ENCODE results near the gene NPPA.
"Not testable (repeated sequence)": the region's sequence is repeated elsewhere in the genome, so short reads cannot be mapped to it uniquely, and the experiment has no call there.

NPPA gene

GRCh38 chr1:11823366-11824137 lies 24.0 kb downstream of the NPPA start:
- intact Hi-C loops (cut with DNase I), result no loop called here
- peak in 1 of 10 donors; percentile 61 for DNase-seq

DNA sequence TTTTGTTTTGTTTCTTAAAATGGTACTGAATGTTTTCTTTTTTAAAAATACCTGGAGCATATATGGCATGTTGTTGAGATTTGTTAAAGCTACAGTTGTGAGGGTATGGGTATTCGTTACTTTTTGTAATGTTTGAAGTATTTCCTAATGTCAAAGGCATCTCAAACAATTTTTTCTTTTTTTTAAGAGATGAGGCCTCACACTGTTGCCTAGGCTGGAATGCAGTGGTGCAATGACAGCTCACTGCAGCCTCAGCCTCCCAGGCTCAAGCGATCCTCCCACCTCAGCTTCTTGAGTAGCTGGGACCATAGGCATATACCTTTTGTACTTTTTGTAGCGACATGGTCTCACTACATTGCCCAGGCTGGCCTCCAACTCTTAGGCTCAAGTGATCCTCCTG lies 25.5 kb downstream of the NPPA start:
- intact Hi-C loops (cut with DNase I), result no loop called here
- DNase-seq, result no peak

- peak in 1 of 10 donors; percentile 31 for DNase-seq
- intact Hi-C loops (cut with DNase I), result no loop called here
Measured at GRCh38 chr1:11817192-11817591, 30.4 kb downstream of the NPPA start.

DNA sequence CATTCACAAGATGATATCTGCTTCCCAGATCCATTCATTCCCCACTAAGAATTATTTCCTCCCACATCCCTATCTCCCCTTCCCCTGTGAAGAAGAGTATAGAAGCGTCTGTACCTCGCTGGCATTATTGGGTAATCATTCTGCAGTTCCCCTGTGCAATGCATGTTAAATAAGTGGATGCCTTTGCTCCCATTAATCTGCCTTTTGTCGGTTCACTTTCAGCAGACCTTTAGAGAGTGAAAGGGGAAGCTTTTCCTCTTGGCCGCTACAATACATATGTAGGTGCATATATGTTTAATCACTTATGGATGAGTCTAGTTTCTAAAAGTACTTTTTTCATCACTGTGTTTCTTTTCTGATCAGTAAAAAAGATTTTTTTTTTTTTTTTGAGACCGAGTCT lies 34.6 kb downstream of the NPPA start:
- no peak for DNase-seq
- intact Hi-C loops (cut with DNase I), result no loop called here

GRCh38 chr1:11807133-11807532 lies 40.5 kb downstream of the NPPA start:
- intact Hi-C loops (cut with DNase I), result loop anchor here (10.0 kb wide), 1 partner anchor 152 kb away; the partner anchor contains the start of genes FBXO2 and FBXO44
- DNase-seq, result peak in 1 of 10 donors; percentile 7

DNA sequence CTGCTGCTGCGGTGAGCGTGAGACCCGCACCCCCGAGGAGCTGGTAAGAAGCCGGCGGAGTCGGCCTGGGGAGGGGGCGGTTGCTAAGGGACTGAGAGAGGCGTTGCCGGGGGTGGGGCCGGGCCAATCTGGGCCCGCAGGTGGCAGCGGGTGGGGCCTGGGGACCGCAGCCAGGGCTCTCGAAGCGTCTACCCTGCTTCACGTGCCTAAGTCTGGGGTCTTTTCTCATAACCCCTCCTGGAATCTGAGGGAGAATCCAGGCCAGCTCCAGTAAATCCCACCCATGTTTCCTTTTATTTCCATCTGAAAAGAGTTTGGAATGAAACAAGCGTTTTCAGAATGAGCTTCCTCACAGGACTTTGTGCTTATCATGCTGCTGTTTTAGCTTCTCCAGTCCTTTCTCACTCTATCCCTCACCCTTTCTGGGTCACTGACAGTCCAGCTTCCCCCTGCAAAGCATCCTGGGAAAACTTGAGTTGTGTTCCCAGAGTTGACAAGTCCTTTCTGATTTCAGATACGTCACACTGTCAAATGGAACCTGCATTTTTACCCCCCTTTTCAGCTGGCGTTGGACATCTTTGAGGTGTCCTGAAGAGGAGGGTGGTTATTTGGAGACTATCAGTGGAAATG lies 41.2 kb downstream of the NPPA start:
- DNase-seq, result peak in 1 of 10 donors; percentile 70
- intact Hi-C loops (cut with DNase I), result loop anchor here (10.0 kb wide), 1 partner anchor 152 kb away; the partner anchor contains the start of genes FBXO2 and FBXO44

DNA sequence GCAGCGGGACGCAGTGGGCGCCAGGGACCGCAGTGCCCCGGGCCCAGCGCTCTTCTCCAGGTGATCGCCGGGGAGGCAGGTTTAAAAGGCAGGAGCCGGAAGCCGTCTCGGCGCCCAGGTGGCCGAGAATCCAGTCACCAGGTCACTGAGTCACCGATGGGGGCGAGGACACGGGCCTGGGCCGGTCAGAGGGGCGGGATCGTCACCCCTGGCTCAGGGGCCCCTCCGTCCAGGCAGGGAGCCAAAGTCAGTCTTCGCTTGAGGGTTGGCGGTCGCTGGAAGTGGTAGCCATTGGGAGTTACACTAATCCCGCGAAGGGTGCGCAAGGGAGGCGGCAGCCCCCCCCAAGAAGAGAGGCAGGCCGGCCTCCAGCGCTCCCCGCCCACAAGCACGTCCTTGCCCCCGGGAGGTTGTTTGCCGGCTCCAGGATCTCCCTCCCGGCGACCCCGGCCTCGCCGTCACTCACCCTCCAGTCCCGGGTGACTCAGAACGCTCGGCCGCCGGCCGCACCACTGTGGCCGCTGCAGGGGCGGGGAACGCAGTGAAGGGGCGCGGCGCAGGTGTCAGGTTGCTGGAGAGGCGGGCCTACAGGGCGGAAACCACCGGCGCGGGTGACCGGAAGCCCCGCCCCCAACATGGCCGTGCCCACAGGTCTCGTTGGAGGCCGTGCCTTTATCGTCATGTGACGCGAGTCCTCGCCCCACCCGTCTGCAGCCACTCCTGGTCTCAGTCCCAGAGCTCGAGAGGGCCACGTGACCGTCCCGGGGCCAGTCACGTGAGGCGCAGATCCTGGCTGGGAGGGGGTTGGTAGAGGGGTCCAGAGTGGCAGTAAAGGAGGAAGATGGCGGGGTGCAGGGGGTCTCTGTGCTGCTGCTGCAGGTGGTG lies 41.9 kb downstream of the NPPA start, which contains the start of the genes CLCN6 and MTHFR:
Gene CLCN6 (plus strand): TSS at position 770 of the 885 bp plus-strand sequence. CDS start 72 bp downstream, at position 842.
Gene MTHFR (minus strand): TSS at position 543 of the 885 bp plus-strand sequence. CDS start 2,848 bp downstream, outside the sequence.
- intact Hi-C loops (cut with DNase I), result loop anchor here (2.0 to 10.0 kb wide), 2 partner anchors 75 to 151 kb away; partner anchors contain the start of genes FBXO2 and FBXO44
- DNase-seq, result peak; percentile 98 to 100 (median 99)

GRCh38 chr1:11804666-11805421 lies 42.7 kb downstream of the NPPA start:
- intact Hi-C loops (cut with DNase I), result loop anchor here (2.0 to 10.0 kb wide), 2 partner anchors 74 to 150 kb away; partner anchors contain the start of genes FBXO2 and FBXO44
- peak in 1 of 10 donors; percentile 59 for DNase-seq

- DNase-seq, result not testable (repeated sequence)
- intact Hi-C loops (cut with DNase I), result loop anchor here (2.0 to 10.0 kb wide), 2 partner anchors 73 to 149 kb away; partner anchors contain the start of genes FBXO2 and FBXO44
Measured at GRCh38 chr1:11803924-11804665, 43.5 kb downstream of the NPPA start.

DNA sequence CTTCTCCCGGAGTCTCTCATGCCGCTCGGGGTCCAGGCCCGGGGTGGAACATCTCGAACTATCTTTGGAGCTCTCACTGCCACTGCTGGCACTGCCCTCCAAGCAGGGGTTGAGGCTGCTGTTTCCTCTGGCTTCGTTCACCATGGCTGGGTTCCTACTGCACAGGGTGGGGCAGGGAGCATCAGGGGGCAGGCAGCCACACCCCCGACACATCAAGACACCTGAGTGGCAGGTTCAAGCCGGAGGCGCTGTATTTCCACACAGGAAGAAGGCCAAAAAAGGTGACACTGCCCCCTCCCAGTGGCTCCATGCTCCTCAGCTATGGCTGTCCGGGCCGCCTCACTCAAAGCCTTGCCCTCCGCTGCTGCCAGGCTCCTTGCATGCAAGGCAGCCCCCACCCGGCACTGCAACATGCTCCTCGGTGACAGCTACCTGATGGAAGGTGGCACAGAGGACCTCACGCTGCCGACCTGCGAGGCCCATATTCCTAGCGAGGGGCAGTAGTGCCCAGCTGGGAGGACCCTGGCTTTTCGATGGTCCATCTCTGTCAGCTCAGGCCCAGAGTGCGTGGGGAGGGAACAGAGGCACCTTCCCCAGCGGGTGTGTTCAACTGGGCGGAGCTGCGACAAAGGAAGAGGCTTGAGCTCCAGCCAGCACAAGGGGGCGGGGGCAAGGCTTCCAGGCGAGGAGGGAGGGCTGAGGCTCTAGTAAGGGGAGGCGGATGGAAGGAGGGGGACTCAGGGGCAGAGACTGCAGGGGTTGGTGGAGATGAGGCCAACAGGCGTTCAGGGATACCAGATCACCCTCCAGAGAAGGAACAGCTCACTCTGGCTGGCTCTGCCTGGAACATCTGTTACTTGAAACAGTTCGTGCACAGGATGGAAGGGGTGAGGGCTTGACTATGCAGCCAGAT lies 44.4 kb downstream of the NPPA start:
- peak; percentile 33 to 95 (median 68) for DNase-seq
- intact Hi-C loops (cut with DNase I), result loop anchor here (10.0 kb wide), 1 partner anchor 148 kb away; the partner anchor contains the start of genes FBXO2 and FBXO44

DNA sequence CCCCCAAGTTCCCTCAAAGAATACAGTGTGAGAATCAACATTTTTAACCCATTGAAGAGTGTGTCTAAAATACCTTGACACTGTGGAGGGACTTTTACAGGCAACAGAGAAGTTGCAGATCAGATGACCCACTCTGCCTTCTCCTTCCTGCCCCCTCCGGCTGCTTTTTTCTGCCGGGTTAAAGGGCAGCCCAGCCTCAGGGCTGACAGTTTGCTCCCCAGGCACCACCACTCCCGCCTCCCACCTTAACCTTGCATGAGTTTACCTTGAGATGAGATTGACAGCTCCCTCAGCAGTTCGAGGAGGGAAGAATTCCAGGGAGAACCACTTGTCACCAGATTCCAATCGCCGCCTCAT lies 45.0 kb downstream of the NPPA start:
- intact Hi-C loops (cut with DNase I), result loop anchor here (10.0 kb wide), 1 partner anchor 148 kb away; the partner anchor contains the start of genes FBXO2 and FBXO44

GRCh38 chr1:11800756-11801433 lies 46.7 kb downstream of the NPPA start:
- peak in 3 of 10 donors; percentile 61 to 83 (median 61) for DNase-seq
- intact Hi-C loops (cut with DNase I), result loop anchor here (10.0 kb wide), 1 partner anchor 146 kb away; the partner anchor contains the start of genes FBXO2 and FBXO44

More for the DNA sequence above, 45.0 kb downstream of the NPPA start:
- peak in 2 of 10 donors; percentile 23 to 52 for DNase-seq

DNA sequence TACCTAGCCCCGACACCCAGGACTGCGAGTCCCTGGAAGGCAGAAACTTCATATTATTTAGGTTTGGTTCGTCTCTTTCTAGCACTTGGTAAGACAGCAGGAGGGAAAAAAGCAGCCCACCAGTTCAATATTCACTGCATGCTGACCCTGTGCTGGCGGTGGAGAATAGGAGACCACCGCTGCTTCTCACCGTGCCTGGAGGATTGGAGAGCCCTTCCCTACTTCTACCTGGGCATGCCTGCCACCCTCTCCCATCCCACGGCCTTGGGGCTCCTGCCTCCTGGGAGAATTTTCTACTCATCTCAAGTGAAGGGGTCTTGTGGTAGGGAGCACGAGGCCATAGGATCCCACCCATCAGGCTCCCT lies 47.2 kb downstream of the NPPA start:
- DNase-seq, result peak in 2 of 10 donors; percentile 32 to 39
- intact Hi-C loops (cut with DNase I), result loop anchor here (10.0 kb wide), 1 partner anchor 146 kb away; the partner anchor contains the start of genes FBXO2 and FBXO44

- intact Hi-C loops (cut with DNase I), result loop anchor here (10.0 kb wide), 1 partner anchor 145 kb away; the partner anchor contains the start of genes FBXO2 and FBXO44
Measured at GRCh38 chr1:11799896-11800295, 47.7 kb downstream of the NPPA start.

DNA sequence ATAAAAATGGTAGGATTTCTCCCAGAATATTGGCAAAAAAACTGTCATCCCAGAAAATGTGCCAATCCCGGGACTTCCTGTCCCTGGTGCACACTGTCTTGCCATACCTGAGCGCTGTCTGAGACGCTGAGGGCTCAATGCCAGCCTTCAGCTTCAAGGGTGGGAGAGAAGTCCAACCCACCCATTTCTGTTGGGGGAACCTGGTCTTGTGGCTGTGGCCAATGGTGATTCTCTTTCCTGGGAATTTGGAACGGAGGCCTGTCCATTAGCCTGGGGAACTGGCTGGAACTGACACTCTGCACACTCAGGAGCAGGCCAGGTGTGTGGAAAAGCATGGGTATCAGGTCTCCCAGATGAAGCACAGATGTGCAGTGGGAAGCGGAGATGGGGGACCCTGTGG lies 48.5 kb downstream of the NPPA start:
- intact Hi-C loops (cut with DNase I), result no loop called here
- peak in 1 of 10 donors; percentile 10 for DNase-seq

More at GRCh38 chr1:11799896-11800295, 47.7 kb downstream of the NPPA start:
- DNase-seq, result peak in 3 of 10 donors; percentile 20 to 70 (median 33)

- intact Hi-C loops (cut with DNase I), result no loop called here
- DNase-seq, result peak in 1 of 10 donors; percentile 57
Measured at GRCh38 chr1:11797525-11798216, 49.9 kb downstream of the NPPA start.

Data from posterior cingulate gyrus (tissue), 11 donors.